Superior temporal gyrus (tissue), 1 donor: ENCODE measurements around the gene ITPR2.
"Not testable (repeated sequence)": the region's sequence is repeated elsewhere in the genome, so short reads cannot be mapped to it uniquely, and the experiment has no call there.

Source experiments
- DNase-seq: peaks from one replicate; pipeline ENCODE4 v3.0.0-alpha.2; 2016; ENCODE audit errors: extremely low spot score

Gene ITPR2

GRCh38 chr12:26678697-26679660 is 154.0 kb downstream of the ITPR2 start:
- no peak for DNase-seq

- not testable (repeated sequence) for DNase-seq
These were observed 161.5 kb downstream of the ITPR2 start for GRCh38 chr12:26671487-26671886.

GRCh38 chr12:26668847-26669246 is 164.1 kb downstream of the ITPR2 start:
- no peak for DNase-seq

GRCh38 chr12:26668230-26668629 is 164.8 kb downstream of the ITPR2 start:
- DNase-seq = no peak

GRCh38 chr12:26666286-26666685 is 166.7 kb downstream of the ITPR2 start:
- DNase-seq = no peak

- no peak for DNase-seq
These were observed 171.6 kb downstream of the ITPR2 start for GRCh38 chr12:26661399-26661798.

GRCh38 chr12:26659930-26660329 is 173.1 kb downstream of the ITPR2 start:
- DNase-seq = no peak

GRCh38 chr12:26658991-26659390 is 174.0 kb downstream of the ITPR2 start:
- no peak for DNase-seq

GRCh38 chr12:26654623-26655022 is 178.4 kb downstream of the ITPR2 start:
- no peak for DNase-seq

- DNase-seq = peak; percentile 93
These were observed 181.3 kb downstream of the ITPR2 start for GRCh38 chr12:26651566-26652188.

GRCh38 chr12:26651036-26651435 is 182.0 kb downstream of the ITPR2 start:
- DNase-seq = no peak

- no peak for DNase-seq
These were observed 184.0 kb downstream of the ITPR2 start for GRCh38 chr12:26648999-26649398.

GRCh38 chr12:26648584-26648983 is 184.4 kb downstream of the ITPR2 start:
- no peak for DNase-seq

- DNase-seq = no peak
These were observed 184.9 kb downstream of the ITPR2 start for GRCh38 chr12:26648066-26648465.

- no peak for DNase-seq
These were observed 185.9 kb downstream of the ITPR2 start for GRCh38 chr12:26647088-26647487.

GRCh38 chr12:26646571-26646970 is 186.4 kb downstream of the ITPR2 start:
- no peak for DNase-seq

GRCh38 chr12:26644376-26644775 is 188.6 kb downstream of the ITPR2 start:
- DNase-seq = not testable (repeated sequence)

GRCh38 chr12:26643532-26644315 is 189.3 kb downstream of the ITPR2 start:
- DNase-seq = no peak

GRCh38 chr12:26642361-26642760 is 190.6 kb downstream of the ITPR2 start:
- DNase-seq = no peak

GRCh38 chr12:26636710-26637328 is 196.2 kb downstream of the ITPR2 start:
- no peak for DNase-seq

GRCh38 chr12:26633591-26634210 is 199.3 kb downstream of the ITPR2 start:
- peak; percentile 89 for DNase-seq
